ENCODE data around the gene KCNK7.

DNA sequence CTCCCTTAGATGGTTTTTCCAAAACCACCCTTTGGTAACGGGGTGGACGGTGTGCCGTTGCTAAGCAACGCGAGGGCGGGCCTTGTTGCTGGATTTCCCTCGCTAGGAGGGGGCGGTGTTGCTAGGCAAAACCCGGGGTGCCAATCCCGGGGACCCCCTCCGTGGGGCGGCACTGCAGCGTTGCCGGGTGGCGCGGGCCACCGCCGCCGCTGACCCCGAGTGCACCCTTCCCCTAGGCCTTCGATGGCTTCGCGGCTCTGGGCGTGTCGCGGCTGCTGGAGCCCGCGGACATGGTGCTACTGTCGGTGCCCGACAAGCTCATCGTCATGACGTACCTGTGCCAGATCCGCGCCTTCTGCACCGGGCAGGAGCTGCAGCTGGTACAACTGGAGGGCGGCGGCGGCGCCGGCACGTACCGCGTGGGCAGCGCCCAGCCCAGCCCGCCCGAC lies 10.9 kb downstream of the KCNK7 start:
- TF ChIP-seq YY1 (IDR thresholded peaks at IDR 0.05; ENCODE audit: low read depth) = no peak
- no peak for TF ChIP-seq CTCF (IDR thresholded peaks at IDR 0.05)
- TF ChIP-seq EZH2phosphoT487 (IDR thresholded peaks at IDR 0.05; ENCODE audit: borderline replicate concordance, low read depth) = no peak
- no peak for TF ChIP-seq FOXJ3 (CRISPR knock-in tag; IDR thresholded peaks at IDR 0.05)
- TF ChIP-seq POLR2AphosphoS5 (IDR thresholded peaks at IDR 0.05; ENCODE audit: low read depth, low read length) = no peak
- TF ChIP-seq SMC3 (IDR thresholded peaks at IDR 0.05; ENCODE audit: low read depth, low read length) = no peak
- no peak for TF ChIP-seq JUND (IDR thresholded peaks at IDR 0.05)
- TF ChIP-seq MAX (IDR thresholded peaks at IDR 0.05; ENCODE audit: low read depth) = no peak
- no peak for TF ChIP-seq RAD21 (IDR thresholded peaks at IDR 0.05; ENCODE audit: low read length)
- TF ChIP-seq GABPA (IDR thresholded peaks at IDR 0.05; ENCODE audit: low read depth) = no peak
- TF ChIP-seq CHD2 (IDR thresholded peaks at IDR 0.05; ENCODE audit: low read length, partially characterized antibody) = no peak
- TF ChIP-seq NRF1 (IDR thresholded peaks at IDR 0.05; ENCODE audit: low read depth, low read length) = no peak

Measured in SK-N-SH (cell line).